Ascending aorta (tissue), 2 donors: Measurements from ENCODE around the gene FGFRL1. TPM values are rescaled to one million over a fixed set of nuclear protein-coding genes. Genes with fewer than 3 reads are reported as not detected.

Source experiments
- DNase-seq, 2 donors: peaks; one replicate each; pipeline ENCODE4 v3.0.0-alpha.2; 2019; ENCODE audit warnings: low spot score in 2 of 2
- H3K27ac ChIP-seq, 2 donors: fragments of 200-600 bp; sonication (generic); one replicate each; pipeline ENCODE4 v1.5.1; 2016 to 2017; ENCODE audit warnings: mild to moderate bottlenecking in 1 of 2
- H3K27me3 ChIP-seq: fragments of 200-600 bp; sonication (generic); one replicate; pipeline ENCODE4 v1.5.1; 2017
- H3K36me3 ChIP-seq, 2 donors: fragments of 200-600 bp; sonication (generic); one replicate each; pipeline ENCODE4 v1.5.1; 2016
- H3K4me1 ChIP-seq, 2 donors: fragments of 200-600 bp; sonication (generic); one replicate each; pipeline ENCODE4 v1.5.1; 2016 to 2017; ENCODE audit warnings: mild to moderate bottlenecking in 1 of 2
- H3K4me3 ChIP-seq, 2 donors: fragments of 200-600 bp; sonication (generic); one replicate each; pipeline ENCODE4 v1.5.1; 2016 to 2017; ENCODE audit warnings: mild to moderate bottlenecking in 1 of 2
- H3K9me3 ChIP-seq, 2 donors: fragments of 200-600 bp; sonication (generic); one replicate each; pipeline ENCODE4 v1.5.1; 2016
- intact Hi-C: fragments of 100-400 bp; cut with DNase I; formaldehyde crosslinking; loops from one replicate; pipeline ENCODE4 v1.15.1; 2023
- total RNA-seq: library from RNA; depleted of rRNA; stranded (reverse); fragments of >200 nt; gene quantifications from one replicate; pipeline ENCODE4 v1.1.0, GENCODE V29; 2016
- TF ChIP-seq, protein P1 (sequence below), 3 experiments: fragments of 200-600 bp in 2 of 3; fragments of 450-650 bp in 1 of 3; sonication (generic) in 2 of 3; IDR thresholded peaks; one replicate each; pipeline ENCODE4 v1.5.1; 2016 to 2019; ENCODE audit warnings: antibody characterized with exemption in 3 of 3, mild to moderate bottlenecking in 1 of 3, moderate library complexity in 1 of 3

The FGFRL1 gene
- total RNA-seq, 1 donor from 2014 or later, result 79.1 TPM

GRCh38 chr4:1013225-1014073 is 2.0 kb downstream of the FGFRL1 start:
- H3K27me3 ChIP-seq, result no peaks in the 10 kb centered on the region
- no peaks in the 10 kb centered on the region for H3K36me3 ChIP-seq
- DNase-seq, result no peak
- peaks cover 21 to 23% of the 10 kb centered on the region in 2 donors for H3K4me1 ChIP-seq
- no peak overlapping the region for H3K27ac ChIP-seq
- H3K4me3 ChIP-seq, result no peak overlapping the region
- H3K9me3 ChIP-seq, result no peaks in the 10 kb centered on the region
- intact Hi-C loops, result loop anchor here (5.0 kb wide), 1 partner anchor 234 kb away; the partner anchor contains the start of gene CTBP1
- TF ChIP-seq, protein P1, sequence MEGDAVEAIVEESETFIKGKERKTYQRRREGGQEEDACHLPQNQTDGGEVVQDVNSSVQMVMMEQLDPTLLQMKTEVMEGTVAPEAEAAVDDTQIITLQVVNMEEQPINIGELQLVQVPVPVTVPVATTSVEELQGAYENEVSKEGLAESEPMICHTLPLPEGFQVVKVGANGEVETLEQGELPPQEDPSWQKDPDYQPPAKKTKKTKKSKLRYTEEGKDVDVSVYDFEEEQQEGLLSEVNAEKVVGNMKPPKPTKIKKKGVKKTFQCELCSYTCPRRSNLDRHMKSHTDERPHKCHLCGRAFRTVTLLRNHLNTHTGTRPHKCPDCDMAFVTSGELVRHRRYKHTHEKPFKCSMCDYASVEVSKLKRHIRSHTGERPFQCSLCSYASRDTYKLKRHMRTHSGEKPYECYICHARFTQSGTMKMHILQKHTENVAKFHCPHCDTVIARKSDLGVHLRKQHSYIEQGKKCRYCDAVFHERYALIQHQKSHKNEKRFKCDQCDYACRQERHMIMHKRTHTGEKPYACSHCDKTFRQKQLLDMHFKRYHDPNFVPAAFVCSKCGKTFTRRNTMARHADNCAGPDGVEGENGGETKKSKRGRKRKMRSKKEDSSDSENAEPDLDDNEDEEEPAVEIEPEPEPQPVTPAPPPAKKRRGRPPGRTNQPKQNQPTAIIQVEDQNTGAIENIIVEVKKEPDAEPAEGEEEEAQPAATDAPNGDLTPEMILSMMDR (IDR thresholded peaks at IDR 0.05), result no peak

- Histone ChIP-seq H3K27ac (no peak overlapping the region), H3K27me3 (no peaks in the 10 kb centered on the region), H3K4me3 (no peak overlapping the region), H3K36me3 (no peaks in the 10 kb centered on the region), H3K9me3 (no peaks in the 10 kb centered on the region), H3K4me1 (peaks cover 16 to 18% of the 10 kb centered on the region in 2 donors)
- intact Hi-C loops, result loop anchor here (5.0 kb wide), 1 partner anchor 233 kb away; the partner anchor contains the start of gene CTBP1
- no peak for DNase-seq
- TF ChIP-seq, protein P1 (IDR thresholded peaks at IDR 0.05), result no peak
These were observed 3.1 kb downstream of the FGFRL1 start for GRCh38 chr4:1014291-1015167.

DNA sequence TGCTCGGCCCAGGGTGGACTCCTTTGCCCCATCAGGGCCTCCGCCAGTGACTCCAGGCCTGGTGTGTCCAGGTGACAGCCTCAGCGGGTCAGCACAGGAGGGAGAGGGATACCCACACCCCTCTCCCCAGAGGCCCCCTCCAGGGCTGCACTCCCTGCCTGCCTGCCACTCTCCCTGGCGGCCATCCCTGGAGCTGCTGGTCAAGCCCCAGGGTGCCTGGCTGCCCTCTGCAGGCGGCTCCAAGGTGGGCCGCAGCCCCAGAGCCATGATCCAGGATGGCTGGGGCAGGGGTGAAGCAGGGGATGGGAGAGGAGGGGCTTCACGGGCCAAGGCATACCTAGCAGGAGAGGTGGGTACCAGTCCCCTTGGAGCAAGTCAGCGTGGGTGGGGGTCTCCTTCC is 3.8 kb downstream of the FGFRL1 start:
- TF ChIP-seq, protein P1 (IDR thresholded peaks at IDR 0.05), result no peak
- DNase-seq, result no peak
- no peaks in the 10 kb centered on the region for H3K36me3 ChIP-seq
- no peak overlapping the region for H3K27ac ChIP-seq
- intact Hi-C loops, result no loop called here
- H3K4me3 ChIP-seq, result no peak overlapping the region
- no peaks in the 10 kb centered on the region for H3K27me3 ChIP-seq
- H3K4me1 ChIP-seq, result peaks cover 13 to 14% of the 10 kb centered on the region in 2 donors
- no peaks in the 10 kb centered on the region for H3K9me3 ChIP-seq

GRCh38 chr4:1015746-1016145 is 4.3 kb downstream of the FGFRL1 start:
- H3K27ac ChIP-seq, result no peak overlapping the region
- intact Hi-C loops, result no loop called here
- H3K4me3 ChIP-seq, result no peak overlapping the region
- no peak for DNase-seq
- H3K9me3 ChIP-seq, result no peaks in the 10 kb centered on the region
- H3K36me3 ChIP-seq, result no peaks in the 10 kb centered on the region
- TF ChIP-seq, protein P1 (IDR thresholded peaks at IDR 0.05), result no peak
- H3K27me3 ChIP-seq, result no peaks in the 10 kb centered on the region
- peaks cover 9 to 10% of the 10 kb centered on the region in 2 donors for H3K4me1 ChIP-seq

DNA sequence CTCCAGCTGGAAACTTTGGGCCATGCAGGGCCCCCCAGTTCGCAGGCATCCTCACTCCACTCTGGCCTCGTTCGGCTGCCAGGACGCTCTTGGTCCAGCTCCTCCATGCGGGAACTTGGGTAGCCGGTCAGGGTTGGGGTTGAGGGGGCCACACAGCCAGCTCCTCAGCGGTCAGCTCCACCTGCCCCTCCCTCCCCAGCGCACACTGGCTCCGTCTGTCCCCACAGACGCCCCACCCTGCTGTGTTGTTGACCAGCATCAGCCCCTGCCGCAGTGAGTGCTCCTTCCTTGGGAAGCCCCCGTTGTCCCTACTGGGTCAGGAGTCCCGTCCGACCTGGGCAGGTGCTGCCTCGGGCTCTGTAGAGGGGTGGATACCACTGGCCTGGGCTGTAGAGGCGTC is 5.8 kb downstream of the FGFRL1 start:
- Histone ChIP-seq H3K27me3 (no peaks in the 10 kb centered on the region), H3K9me3 (no peaks in the 10 kb centered on the region), H3K4me1 (peaks cover 6 to 7% of the 10 kb centered on the region in 2 donors), H3K4me3 (no peak overlapping the region), H3K27ac (no peak overlapping the region), H3K36me3 (peaks cover 3% of the 10 kb centered on the region in 2 donors)
- intact Hi-C loops, result no loop called here
- no peak for DNase-seq
- TF ChIP-seq, protein P1 (IDR thresholded peaks at IDR 0.05), result no peak
